WI38 (cell line): ENCODE data around the gene OR11H6.
"Not testable (repeated sequence)": the region's sequence is repeated elsewhere in the genome, so short reads cannot be mapped to it uniquely, and the experiment has no call there.

Experiments used
- H3K4me3 ChIP-seq: 2 replicates; pipeline ENCODE4 v1.5.1; 2011; ENCODE audit warnings: low read depth, mild to moderate bottlenecking, control low read depth, low read length
- TF ChIP-seq, protein P1 (sequence below): IDR thresholded peaks from 2 replicates; pipeline ENCODE4 v1.5.1; 2012; ENCODE audit warnings: low read depth, mild to moderate bottlenecking, control low read depth, low read length

OR11H6 gene

DNA sequence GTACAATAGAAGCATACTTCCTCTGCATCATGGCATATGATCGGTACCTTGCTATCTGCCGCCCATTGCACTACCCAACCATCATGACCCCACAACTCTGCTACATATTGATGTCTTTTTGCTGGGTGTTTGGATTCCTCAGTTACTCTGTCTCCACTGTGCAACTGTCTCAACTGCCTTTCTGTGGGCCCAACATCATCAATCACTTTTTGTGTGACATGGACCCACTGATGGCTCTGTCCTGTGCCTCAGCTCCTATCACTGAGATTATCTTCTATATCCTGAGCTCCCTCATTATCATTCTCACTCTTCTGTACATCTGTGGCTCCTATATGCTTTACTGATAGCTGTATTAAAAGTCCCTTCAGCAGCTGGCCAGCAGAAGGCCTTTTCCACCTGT lies 13.9 kb upstream of the OR11H6 start:
- no peak overlapping the region for H3K4me3 ChIP-seq
- TF ChIP-seq, protein P1, sequence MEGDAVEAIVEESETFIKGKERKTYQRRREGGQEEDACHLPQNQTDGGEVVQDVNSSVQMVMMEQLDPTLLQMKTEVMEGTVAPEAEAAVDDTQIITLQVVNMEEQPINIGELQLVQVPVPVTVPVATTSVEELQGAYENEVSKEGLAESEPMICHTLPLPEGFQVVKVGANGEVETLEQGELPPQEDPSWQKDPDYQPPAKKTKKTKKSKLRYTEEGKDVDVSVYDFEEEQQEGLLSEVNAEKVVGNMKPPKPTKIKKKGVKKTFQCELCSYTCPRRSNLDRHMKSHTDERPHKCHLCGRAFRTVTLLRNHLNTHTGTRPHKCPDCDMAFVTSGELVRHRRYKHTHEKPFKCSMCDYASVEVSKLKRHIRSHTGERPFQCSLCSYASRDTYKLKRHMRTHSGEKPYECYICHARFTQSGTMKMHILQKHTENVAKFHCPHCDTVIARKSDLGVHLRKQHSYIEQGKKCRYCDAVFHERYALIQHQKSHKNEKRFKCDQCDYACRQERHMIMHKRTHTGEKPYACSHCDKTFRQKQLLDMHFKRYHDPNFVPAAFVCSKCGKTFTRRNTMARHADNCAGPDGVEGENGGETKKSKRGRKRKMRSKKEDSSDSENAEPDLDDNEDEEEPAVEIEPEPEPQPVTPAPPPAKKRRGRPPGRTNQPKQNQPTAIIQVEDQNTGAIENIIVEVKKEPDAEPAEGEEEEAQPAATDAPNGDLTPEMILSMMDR = no peak

DNA sequence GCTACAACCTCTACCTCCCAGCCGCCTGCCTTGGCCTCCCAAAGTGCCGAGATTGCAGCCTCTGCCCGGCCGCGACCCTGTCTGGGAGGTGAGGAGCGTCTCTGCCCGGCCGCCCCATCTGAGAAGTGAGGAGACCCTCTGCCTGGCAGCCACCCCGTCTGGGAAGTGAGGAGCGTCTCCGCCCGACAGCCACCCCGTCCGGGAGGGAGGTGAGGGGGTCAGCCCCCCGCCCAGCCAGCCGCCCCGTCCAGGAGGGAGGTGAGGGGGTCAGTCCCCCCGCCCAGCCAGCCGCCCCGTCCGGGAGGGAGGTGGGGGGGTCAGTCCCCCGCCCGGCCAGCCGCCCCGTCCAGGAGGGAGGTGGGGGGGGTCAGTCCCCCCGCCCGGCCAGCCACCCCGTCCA lies 11.1 kb upstream of the OR11H6 start:
- H3K4me3 ChIP-seq = not testable (repeated sequence)

DNA sequence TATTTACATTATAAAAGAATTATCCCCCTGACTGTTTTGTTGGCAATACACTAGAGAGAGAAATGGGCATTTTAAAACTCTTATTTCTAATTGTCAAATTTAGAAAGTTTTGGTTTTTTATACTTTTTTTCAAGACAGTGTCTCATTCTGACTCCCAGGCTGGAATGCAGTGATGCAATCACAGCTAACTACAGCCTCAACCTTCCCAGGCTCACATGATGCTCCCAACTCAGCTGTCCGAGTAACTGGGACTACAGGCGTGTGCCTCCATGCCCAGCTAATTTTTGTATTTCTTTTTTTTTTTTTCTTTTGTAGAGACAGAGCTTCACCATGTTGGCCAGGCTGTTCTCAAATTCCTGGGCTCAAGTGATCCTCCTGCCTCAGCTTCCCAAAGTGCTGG lies 8.3 kb upstream of the OR11H6 start:
- no peak overlapping the region for H3K4me3 ChIP-seq
- TF ChIP-seq, protein P1 = no peak

DNA sequence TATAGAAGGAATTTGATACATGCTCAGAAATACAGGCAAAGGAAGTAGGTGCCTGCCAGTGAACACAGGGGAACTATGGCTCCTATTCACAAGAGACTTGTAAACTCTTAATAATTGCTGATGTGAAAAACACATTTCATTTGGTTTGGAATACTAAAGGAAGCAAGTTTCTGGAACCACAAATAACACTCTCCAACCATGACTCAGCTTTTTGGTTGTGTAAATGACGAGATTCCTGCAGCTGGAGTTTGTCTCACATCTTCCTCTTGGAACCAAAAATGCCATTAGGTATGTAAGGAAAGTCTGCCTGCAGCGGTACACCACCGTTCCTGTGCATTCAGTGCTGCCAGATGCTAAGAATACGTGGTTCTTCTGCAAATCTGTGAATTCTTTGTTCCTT lies 4.5 kb upstream of the OR11H6 start:
- TF ChIP-seq, protein P1 = no peak
- no peak overlapping the region for H3K4me3 ChIP-seq

DNA sequence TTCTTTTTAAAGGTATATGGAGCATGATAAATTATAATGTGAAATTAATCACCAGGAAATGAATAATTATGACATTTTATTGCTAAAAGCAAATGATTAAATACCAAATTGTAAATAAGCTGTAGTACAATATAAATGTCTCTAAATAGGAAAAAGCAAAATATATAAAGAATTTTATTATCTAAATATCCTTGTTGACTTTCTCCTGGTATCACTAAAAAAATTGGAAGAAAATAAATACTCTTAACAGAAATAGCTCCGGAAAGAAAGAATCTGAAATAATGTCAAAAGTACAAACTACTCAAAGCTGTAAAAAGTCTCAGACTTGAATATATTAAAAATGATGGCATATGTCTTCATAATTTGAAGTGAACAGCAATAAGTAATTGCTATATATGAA lies 5.2 kb downstream of the OR11H6 start, which contains the start of gene OR11H7:
Gene OR11H7 (plus strand): TSS at position 301 of the 400 bp plus-strand sequence.
- H3K4me3 ChIP-seq = no peak within 1 kb of the TSS
- TF ChIP-seq, protein P1 = no peak

DNA sequence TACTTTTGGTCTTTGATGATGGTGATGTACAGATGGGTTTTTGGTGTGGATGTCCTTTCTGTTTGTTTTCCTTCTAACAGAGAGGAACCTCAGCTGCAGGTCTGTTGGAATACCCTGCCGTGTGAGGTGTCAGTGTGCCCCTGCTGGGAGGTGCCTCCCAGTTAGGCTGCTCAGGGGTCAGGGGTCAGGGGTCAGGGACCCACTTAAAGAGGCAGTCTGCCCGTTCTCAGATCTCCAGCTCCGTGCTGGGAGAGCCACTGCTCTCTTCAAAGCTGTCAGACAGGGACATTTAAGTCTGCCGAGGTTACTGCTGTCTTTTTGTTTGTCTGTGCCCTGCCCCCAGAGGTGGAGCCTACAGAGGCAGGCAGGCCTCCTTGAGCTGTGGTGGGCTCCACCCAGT lies 11.9 kb downstream of the OR11H6 start:
- H3K4me3 ChIP-seq = not testable (repeated sequence)

DNA sequence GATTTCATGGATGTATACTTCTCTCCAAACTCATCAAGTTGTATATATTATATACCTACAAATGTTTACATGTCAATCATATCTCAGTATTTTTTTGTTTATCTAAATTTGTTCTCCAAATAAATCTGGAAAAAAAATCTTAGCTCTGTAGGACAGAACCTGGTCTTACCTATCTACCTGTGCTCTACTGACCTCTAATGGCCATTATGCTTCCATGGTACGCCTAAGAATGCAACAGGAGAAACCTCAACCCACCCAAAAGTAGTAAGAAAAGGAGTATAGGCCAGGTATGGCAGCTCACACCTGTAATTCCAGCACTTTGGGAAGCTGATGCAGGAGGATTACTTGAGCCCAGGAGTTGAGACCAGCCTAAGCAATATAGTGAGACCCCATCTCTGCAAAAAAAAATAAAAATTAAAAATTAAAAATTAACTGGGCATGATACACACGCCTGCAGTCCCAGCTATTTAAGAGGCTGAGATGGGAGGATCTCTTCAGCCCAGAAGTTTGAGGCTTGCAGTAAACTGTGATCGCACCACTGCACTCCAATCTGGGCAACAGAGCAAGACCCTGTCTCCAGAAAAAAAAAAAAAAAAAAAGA lies 24.2 kb downstream of the OR11H6 start:
- TF ChIP-seq, protein P1 = no peak

DNA sequence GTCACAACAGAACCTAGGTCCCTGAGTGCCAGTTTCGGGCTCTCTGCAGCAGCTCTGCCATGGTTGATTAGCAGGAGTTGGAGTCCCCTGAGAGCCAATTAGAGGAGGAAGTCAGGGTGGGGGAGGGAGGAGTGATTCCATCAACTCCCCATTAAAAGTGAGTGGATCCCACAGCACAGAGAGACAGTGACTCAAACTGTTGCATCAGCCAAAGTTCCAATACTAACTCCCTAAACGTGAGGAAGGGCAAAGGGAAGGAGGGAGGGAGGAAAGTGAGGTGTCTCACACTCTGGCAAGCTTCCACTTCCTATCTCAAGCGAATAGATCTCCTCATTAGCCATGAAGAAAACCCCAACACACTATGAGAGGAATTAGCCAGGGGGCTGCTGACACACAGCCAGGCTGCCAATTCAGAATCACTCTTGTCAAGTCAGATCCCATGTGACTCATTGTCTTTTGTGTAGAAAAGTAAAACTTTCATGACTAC lies 39.2 kb downstream of the OR11H6 start:
- H3K4me3 ChIP-seq = no peak overlapping the region
- TF ChIP-seq, protein P1 = no peak

More for the DNA sequence above, 24.2 kb downstream of the OR11H6 start:
- H3K4me3 ChIP-seq = no peak overlapping the region

DNA sequence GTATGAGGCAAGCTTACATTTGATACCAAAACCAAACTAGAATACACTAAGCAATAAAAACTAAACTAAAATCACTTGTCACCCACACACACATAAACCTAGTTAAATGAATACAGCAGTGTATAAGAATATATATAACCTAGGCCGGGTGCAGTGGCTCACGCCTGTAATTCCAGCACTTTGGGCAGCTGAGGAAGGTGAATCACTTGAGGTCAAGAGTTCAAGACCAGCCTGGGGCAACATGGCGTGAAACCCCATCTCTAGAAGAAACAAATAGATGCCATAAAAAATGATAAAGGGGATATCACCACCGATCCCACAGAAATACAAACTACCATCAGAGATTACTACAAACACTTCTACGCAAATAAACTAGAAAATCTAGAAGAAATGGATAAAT lies 40.9 kb downstream of the OR11H6 start:
- H3K4me3 ChIP-seq = not testable (repeated sequence)
